Activated T-cell treated with anti-CD3 and anti-CD28 coated beads for 4 hours (primary cell): ENCODE measurements around the gene ZFR2.
A peak's percentile ranks its signal among the peaks of the same experiment; 100 is the strongest.

ENCODE experiments used
- DNase-seq: peaks from one replicate; pipeline ENCODE4 v3.0.0-alpha.2; 2020

ZFR2 gene

DNA sequence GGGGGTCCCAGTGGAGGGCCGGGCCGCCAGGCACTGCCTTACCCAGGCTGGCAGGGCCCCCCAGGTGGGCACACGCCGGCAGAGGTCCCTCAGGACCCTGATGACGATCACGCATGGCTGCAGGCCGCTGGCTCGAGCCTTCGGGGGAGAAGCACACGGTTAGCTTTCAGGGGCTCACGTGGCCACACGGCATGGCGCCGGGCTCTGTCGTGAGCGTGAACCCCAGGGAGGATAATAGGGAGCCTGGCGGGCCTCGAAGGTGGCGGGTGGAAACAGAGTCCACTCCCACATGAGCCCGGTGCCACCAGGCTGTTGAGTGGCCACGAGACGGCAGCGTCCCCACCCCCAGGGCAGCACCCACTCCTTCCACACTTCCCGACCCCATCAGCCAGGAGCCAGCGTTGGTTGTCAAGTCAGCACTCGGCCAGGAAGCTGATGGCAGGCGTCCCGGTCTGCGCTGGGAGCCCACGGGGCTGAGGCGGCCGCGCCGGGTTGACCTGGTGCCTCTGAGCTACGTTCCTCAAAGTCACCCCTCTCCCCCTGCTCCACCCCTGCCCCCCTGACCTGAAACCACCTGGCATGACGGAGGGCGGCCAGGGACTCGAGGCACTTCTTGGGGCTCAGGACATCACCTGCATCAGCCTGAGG, 58.0 kb downstream of the ZFR2 start:
- no peak for DNase-seq

DNA sequence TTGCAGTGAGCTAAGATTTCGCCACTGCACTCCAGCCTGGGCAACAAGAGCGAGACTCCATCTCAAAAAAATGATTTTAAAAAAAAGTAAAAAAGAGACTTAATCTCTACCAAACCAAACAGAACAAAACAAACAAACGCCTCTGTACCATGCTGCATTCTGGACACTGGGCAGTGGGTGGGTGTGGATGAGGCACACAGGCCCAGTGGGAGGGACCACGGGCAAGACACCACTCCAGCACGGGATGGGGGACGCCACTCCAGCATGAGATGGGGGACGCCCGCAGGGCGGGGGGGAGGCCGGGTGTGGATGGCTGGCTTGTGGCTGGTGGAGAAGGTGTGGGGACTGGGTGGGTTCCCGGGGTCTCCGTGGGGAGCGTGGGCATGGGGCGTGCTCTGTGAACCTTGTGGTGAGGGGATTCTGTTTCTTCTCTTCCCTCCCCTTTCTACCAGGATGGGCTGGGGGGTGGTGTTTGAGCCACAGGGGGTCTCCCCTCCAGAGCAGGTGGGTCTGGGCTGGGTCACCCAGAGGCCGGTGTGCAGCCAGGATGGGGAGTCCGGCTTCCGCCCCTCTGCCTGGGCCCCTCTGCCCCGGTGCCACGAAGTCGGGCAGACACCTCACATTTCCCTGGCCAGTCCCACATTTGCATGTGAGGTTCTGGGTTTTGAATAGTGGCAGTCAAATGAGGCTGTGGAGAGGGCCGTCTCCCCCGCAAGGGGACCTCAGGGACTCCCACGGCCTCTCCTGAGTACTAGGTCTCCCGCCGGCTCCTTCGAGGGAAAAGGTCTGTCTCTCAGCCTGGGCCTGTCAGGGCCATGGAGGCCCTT, 58.7 kb downstream of the ZFR2 start:
- DNase-seq: no peak

DNA sequence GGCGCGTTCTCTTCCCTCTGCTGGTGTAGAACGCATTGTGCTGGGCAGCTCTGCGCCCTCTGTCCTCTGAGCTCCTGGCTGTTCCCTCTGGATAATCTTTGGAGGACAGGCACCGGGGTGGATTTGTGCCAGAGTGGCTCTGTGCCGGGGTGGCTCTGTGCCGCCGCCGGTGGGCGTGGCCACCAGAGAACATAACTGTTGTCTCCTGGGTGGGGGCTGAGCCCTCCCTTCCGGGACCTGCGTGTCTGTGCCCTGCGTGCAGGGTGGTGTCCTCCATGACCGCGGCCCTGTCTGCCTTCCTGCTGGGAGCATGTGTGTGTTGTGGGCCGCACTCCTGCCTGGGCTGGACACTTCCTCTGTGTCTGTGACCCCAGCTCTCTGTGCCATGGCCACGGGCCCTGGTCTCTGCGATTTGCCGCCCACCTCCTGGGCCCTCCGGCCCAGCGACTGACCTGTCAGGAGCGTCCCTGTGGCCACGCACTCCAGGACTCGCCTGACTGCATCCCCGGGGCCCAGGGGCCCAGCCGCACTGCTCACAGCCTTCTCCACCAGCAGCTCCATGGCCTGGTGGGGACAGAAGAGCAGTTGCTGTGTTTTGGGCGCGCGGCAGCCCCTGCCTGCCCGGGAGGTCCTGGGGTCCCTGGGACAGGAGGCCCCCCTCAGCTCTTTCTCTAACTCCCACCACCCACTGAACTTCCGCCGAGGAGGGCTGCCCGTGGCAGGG, 60.3 kb downstream of the ZFR2 start:
- no peak for DNase-seq

DNA sequence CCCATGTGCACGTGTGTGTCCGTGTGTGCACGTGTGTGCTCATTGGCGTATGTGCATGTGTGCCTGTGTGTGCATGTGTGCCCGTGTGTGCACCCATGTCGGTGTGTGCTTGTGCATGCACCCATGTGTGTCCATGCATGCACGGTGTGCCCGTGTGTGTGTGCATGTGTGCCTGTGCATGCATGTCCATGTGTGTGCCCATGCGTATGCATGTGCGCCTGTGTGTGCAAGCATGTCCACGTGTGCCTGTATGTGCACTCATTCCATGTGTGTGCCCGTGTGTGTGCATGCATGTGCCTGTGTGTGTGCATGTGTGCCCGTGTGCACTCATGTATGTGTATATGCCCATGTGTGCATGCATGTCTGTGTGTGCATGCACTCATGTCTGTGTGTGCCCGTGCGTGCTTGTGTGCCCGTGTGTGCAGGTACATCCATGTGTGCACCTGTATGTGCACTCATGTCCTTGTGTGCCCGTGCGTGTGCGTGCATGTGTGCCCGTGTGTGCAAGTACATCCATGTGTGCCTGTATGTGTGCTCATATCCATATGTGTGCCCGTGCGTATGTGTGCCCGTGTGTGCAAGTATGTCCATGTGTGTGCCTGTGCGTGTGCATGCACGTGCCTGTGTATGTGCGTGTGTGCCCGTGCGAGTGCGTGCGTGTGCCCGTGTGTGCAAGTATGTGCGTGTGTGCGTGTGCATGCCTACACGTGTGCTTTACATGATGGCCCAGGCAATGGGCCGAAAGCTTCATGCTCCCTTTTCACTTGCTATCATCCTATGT, 61.1 kb downstream of the ZFR2 start:
- no peak for DNase-seq

DNA sequence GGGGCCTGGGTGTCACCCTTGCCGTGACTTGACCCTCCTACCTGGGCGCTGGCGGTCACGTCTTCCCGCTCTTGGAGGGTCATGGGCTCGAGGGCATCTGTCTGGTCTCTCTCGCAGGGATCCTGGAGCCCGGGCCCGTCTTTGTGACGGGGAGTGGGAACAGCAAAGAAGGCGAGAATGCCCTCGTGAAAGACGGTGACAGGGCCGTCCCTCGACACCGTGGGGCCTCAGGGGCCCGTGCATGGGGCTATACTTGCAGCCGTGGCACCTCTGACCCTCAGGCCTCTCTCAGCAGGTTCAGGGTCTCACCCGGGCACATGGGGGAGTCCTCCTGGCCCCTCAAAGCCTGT, 61.7 kb downstream of the ZFR2 start:
- no peak for DNase-seq

DNA sequence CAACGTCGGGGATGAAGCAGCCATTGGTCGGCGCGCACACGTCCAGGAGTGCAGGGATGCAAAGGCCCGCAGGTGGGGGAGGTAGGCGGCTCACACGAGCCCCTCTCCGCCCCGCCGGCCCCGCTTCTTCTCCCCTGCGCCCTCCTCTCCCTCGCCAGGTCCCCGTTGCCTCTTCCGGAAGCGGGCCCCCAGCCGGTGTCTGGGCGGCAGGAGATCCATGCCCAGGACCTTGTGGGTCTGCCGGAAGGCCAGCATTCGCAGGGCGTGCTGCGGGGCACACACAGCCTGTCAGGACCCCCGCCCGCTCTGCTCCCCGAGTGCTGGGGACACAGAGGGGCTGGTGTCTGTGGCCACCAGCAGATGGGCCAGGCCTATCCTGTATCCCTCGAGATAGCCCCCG, 63.0 kb downstream of the ZFR2 start:
- DNase-seq: no peak

DNA sequence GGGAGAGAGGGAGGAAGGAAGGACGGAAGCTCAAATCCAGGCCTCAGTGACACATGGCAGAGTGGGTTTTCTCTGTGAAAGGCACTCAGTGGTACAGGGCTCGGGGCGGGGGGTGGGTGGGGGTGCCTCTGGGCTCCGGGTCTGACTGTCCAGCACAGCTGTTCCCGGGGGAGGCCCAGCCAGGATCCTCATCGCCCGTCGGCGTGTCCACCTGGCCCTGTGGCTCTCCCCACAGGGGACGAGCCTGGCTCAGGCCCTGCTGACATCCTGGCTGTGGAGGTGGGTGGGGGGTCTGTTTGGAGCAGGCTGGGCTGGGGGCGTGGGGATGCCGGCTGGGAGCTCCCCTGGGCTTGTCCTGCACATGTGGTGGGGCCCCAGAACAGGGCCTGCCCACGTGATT, 64.4 kb downstream of the ZFR2 start:
- DNase-seq: no peak

DNA sequence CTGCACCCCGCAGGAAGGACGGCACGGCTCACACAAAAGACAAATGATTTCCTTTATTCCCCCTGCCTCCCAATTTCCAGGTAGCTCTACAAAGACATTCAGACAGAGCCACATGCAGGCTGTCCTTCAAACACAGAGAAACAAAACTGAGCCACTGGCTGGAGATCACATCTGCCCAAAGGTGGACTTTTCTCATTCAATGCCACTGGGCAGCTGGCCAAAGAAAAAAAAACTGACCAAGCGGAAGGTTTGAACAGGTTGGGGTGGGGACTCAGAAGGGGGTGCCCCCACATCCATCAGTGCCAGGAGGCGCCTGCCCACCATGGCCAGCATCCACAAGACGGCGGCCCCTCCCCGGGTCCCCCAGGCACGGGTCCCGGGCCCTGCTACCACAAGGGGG, 64.9 kb downstream of the ZFR2 start:
- no peak for DNase-seq

DNA sequence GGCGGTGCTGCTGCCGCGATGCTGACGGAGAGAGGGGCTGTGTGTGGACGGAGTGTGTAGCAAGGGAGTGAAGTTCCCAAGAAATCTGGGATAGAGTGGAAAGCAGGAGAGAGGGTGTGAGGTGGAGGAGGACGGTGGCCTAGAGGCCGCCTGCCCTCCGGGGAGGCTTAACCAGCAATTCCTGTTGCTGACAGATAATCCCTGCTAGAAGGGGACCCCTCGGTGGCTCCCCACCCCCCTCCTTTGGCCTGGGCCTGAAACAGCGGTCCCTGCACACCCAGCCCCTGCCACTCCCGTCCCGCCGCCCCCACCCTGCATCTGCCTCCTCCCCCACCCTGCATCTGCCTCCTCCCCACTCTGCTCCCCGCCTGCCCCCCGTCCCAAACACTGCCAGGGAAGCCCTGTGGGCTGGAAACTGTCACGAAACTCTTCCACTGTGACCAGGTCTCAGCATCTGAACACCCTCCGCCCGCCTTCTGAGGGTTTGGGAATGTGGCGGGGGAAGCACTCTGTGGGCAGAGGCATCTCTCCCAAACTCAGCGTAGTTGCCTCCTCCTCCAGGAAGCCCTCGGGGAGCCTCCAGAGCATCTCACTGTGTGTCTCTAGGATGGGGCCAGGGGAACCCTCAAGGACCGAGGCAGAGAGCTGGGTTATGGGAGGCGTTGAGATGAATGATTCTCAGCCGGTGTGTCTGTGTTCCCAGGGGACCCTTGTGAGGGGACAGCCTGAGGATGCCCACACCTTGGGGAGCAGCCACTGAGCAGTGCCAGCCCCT, 65.5 kb downstream of the ZFR2 start:
- DNase-seq: no peak

DNA sequence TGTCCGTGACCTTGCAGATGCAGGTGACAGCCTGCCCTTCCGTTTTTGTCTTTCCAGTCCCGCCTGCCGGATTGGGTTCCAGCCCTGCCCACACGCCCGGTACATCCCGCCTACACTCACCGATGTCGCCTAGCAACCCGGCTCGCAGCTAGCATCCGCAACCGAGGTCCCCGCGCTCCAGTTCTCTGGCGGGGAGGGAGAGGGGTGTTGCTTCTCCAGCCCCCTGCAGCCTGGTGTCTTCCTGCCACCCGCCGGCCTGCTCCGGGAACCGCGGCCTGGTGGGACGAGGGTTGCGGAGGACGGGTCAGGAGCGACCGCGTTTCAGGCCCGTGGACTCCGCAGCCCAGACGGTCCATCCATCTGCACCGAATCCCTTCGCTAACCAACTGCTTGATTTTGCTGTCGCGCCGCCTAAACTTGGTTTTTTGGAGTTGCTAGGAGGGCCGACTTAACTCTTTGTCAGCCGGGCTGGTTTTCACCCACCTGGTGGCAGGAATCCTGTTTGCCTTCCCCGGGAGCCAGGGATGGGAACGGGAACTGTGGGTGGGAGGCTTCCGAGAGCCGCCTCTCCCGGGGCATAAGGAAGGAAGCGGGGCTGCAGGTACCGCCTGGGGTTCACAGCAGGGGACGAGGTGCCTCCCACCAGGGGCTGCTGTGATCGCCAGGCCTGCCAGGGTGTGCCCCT, 67.3 kb downstream of the ZFR2 start:
- DNase-seq: peak; percentile 60

DNA sequence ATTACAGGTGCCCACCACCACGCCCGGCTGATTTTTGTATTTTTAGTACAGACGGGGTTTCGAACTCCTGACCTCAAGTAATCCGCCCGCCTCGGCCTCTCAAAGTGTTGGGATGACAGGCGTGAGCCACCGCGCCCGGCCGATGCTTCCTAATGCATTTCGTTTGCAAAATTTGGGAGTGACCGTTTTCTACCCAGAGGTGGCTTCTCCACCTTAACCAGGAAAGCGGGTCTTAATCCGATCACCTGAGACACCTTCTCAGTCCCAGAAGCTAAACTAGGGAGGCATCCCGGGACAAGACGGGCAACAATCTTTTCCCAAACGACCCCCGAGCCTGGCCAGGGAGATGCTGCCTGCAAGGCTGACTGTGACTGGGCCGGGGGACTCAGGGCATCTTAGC, 67.8 kb downstream of the ZFR2 start:
- DNase-seq: no peak

DNA sequence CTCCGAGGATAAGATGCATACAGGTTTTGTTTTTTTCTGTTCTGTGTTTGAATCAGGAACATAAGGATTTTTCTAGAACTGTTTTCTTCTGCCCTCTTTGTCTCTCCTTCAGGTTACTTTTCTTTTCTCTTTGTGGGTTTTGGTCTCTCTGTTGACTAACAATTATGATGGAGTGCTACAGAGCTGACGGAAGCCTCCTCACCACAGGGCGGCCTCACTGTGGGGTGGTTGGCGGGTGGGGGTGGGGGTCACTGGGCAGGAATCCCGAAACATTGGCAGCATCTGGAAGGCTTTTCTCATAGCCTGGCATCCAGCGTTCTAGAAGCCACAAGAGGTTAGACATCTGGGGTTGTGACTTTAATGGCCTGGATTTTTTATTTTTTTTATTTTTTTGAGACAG, 70.7 kb downstream of the ZFR2 start:
- no peak for DNase-seq

DNA sequence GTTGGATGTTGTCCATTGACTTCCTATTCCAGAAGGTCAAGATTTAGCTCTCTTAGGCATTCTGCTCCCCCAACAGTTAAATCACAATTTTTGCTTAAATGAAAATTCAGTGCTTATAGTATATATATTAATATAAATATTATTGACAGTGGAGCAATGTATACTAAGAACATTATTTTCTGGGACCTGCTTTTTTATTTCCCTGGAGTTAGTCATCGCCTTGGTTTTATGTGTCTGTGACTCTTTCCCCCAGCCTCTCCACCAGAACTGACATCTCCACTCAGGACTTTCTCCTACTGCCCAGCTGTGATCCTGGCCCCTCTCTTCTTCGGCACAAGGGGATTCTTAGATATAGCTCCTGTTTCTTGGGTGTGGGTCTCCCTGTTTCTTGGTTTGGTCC, 72.5 kb downstream of the ZFR2 start:
- DNase-seq: no peak

DNA sequence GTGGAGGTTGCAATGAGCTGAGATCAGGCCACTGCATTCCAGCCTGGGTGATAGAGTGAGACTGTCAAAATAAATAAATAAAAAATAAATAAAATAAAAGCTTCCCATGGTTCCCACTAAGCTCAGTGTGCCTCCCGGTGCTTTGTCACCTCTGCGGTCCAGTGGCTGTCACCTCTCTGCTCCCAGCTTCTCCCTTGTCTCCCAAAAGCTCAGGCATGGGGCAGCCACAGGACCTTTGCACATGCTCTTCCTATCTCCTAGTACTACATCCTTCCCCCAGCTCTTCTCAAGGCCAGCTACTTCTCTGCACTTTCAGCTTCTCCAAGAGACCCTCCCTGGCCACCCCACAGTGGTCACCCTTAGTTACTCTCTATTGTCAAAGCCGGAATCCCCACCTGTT, 75.0 kb downstream of the ZFR2 start:
- DNase-seq: no peak

DNA sequence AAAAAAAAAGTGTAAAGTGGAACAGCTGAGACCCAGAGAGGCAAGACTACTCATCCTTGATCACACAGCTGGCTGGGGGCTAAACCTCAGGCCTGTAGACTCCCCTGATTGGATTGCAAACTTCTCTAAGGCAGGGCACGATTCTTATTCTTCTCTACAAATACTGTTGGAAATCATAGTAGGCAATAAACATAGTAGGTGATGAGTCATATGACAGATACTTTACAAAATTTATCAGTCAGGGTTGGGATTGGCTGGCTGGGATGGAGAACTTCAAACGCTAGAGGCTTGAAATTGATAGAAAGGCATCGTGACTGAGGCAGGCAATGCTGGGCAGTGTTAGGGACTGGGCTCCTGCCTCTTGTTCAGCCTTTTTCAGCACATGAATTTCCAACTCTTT, 76.7 kb downstream of the ZFR2 start:
- no peak for DNase-seq

DNA sequence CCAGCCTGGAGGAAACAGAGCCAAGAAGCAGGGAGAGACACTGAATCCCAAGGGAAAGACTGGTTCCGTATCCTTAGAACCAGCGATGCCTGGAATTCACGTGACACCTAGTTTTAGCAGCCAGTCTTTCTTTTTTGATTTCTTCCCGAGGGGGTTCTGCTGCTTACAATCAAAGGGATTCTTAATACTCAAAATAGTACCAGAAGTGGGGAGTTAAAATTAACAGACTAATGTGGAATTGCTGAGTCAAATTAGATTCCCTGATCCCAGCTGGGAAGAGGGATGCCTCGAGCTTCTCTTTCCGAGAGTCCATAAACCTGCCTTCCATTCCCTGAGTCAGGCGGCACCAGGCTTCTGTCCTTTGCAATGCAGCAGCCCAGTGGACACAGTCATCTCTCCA, 77.9 kb downstream of the ZFR2 start:
- DNase-seq: no peak

DNA sequence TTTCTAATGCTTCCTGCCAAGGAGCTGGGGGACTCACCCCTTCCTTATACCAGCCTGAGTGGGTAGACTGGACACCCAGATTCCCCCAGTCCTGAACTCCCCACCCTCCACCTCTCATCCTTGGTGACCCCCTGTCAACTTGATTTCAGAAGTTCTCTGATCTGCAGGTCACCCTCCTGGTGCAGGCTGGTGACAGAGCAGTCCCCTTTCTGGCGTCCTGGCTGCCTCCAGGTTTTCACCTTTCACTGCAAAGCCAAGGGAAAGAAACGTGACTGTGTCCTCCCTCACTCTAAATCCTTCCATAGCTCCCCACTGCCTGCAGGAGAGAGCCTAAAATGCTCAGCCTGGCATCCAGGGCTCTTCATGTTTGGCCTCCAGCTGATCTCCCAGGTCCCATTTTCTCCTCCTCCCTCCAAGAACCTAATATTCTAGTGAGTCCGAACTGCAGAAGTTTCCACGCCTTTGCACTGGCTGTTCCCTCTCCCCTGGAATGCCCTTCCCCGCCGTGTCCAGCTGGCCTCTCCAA, 78.6 kb downstream of the ZFR2 start:
- DNase-seq: no peak

DNA sequence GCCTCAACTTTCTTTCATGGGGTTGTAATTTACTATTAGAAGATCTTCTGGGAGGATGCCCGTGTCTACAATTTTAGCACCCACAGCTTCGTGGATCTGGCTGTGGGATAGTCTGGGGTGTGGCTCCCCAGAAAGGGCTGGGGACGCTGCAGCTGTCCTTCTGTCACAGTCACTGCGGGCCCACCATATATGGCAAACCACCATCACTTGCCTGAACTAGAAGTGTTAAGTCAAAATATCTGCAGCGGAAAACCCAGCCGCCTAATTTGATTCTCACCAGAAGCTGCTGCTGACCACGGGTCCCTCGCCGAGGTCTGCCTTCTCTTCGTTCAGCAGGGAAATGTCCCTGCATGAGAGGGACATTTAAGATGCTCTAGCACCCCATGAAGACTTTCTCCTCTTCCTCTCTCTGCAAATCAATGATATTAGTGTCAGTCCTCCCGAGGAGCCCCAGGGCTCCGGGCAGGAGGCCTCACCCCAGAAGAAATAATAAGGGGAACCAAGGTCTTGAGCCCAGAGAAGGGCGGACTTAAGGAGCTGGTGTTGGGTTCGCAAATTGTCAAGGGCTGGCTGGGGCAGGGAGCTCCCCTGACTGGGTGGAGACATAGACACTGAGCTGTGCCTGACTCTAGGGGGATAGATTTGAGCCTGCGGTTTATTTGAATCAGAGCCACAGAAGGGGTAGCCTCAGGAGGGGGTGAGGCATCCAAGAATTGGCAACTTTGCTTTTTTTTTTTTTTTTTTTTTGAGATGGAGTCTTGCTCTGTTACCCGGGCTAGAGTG, 79.7 kb downstream of the ZFR2 start:
- no peak for DNase-seq

DNA sequence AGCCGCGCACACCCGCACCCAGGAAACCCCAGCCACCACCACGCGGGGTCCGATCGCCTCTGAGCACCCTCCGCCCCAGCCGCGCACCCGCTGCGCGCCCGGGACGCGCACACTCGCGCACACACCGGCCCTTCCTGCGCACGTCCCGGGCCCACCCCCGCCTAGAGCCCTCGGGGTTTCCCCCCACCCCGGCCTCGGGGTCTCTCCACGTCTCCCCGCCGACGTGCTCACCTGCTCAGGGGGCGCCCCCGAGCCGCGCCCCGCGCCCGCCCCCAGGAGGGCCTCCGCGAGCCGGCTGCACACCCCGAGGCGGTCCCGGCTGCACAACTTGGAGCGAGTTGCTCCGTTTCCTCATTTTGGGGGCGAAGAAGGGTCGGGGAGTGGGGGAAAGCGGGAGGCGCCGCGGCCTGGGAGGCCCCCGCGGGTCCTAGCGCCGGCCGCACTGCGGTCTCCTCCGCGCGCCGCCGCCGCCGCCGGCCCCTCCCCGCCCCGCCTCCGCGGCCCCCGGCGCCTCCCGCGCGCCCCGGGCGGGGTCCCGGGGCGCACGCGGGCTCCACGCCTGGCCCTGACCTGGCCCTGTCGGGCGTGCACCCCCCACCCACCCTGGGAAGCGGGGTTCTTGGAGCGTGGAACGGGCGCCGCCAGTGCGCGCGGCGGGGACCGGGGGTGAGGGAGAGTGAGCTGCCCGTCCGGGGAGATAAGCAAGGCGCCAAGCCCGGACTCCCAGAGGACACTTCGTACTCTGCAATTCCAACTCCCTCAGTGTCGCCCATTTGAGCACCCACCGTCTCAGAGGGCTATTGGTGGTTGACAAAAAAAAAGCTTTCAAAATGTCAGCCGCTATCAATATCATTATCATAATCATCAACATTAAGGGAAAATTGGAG, 82.7 kb downstream of the ZFR2 start, which contains the start of gene MATK:
Gene MATK (minus strand): TSS at position 444 of the 887 bp plus-strand sequence. CDS start 1,246 bp downstream, outside the sequence.
- DNase-seq: no peak
